Upper lobe of left lung (tissue), 4 donors: ENCODE data around the gene YIPF4.

ENCODE experiments used
- CTCF ChIP-seq, 6 experiments: fragments of 450-650 bp in 4 of 6; fragments of 200-600 bp in 2 of 6; sonication (generic) in 2 of 6; IDR thresholded peaks; one replicate each; pipeline ENCODE4 v1.5.1; 2016 to 2019; ENCODE audit warnings: antibody characterized with exemption in 6 of 6
- POLR2A ChIP-seq, 4 donors: fragments of 450-650 bp; IDR thresholded peaks; one replicate each; pipeline ENCODE4 v1.5.1; 2016 to 2017; ENCODE audit warnings: antibody characterized with exemption in 4 of 4, mild to moderate bottlenecking in 2 of 4
- POLR2AphosphoS5 ChIP-seq, 2 donors: sonication (generic); formaldehyde crosslinking; IDR thresholded peaks; one replicate each; pipeline ENCODE4 v1.5.1; 2017; ENCODE audit warnings: antibody characterized with exemption in 2 of 2

GRCh38 chr2:32363597-32363996 lies 85.9 kb downstream of the YIPF4 start:
- TF ChIP-seq POLR2A (IDR thresholded peaks at IDR 0.05) (no peak), CTCF (IDR thresholded peaks at IDR 0.05) (no peak), POLR2AphosphoS5 (IDR thresholded peaks at IDR 0.05) (no peak)
